Liver (tissue), 3 donors: Measurements from ENCODE around the gene MCM6.

ENCODE experiments used
- CTCF ChIP-seq: fragments of 150-350 bp; IDR thresholded peaks from 2 replicates; pipeline ENCODE4 v1.5.1; 2017; ENCODE audit warnings: improper control_type of control experiment, low read depth, low read length; ENCODE audit not compliant: missing input control
- GABPA ChIP-seq, 2 donors: IDR thresholded peaks in 1 of 2; conservative IDR thresholded peaks in 1 of 2; 2 replicates each; pipeline ENCODE4 v1.6.1; 2016; ENCODE audit warnings: antibody characterized with exemption in 2 of 2, mild to moderate bottlenecking in 1 of 2, moderate library complexity in 1 of 2
- JUND ChIP-seq, 2 donors: IDR thresholded peaks; 2 replicates each; pipeline ENCODE4 v1.6.1; 2016; ENCODE audit warnings: antibody characterized with exemption in 2 of 2
- ZBTB33 ChIP-seq: IDR thresholded peaks from 2 replicates; pipeline ENCODE4 v1.6.1; 2016; ENCODE audit warnings: antibody characterized with exemption
- donor health status: healthy.
- donor health status: healthy.

- TF ChIP-seq ZBTB33 = no peak
- no peak for TF ChIP-seq CTCF
- TF ChIP-seq GABPA (IDR thresholded peaks at IDR 0.05 in 1 of 2, conservative IDR thresholded peaks at IDR 0.05 in 1 of 2) = no peak
- TF ChIP-seq JUND (IDR thresholded peaks at IDR 0.05) = no peak
Measured at GRCh38 chr2:135802350-135802749, 73.9 kb downstream of the MCM6 start.
